Prostate gland (tissue), 2 donors: Measurements from ENCODE around the gene OR8U1.

Source experiments
- POLR2A ChIP-seq: fragments of 450-650 bp; IDR thresholded peaks from one replicate; pipeline ENCODE4 v1.6.1; 2016; ENCODE audit warnings: antibody characterized with exemption, mild to moderate bottlenecking
- TF ChIP-seq, protein P1 (sequence below), 4 experiments: fragments of 200-600 bp in 2 of 4; fragments of 450-650 bp in 2 of 4; sonication (generic) in 2 of 4; IDR thresholded peaks; 1 replicate in 3 of 4; 2 replicates in 1 of 4; pipeline ENCODE4 v1.5.1; 2016 to 2019; ENCODE audit warnings: antibody characterized with exemption in 4 of 4, mild to moderate bottlenecking in 2 of 4, moderate library complexity in 2 of 4

DNA sequence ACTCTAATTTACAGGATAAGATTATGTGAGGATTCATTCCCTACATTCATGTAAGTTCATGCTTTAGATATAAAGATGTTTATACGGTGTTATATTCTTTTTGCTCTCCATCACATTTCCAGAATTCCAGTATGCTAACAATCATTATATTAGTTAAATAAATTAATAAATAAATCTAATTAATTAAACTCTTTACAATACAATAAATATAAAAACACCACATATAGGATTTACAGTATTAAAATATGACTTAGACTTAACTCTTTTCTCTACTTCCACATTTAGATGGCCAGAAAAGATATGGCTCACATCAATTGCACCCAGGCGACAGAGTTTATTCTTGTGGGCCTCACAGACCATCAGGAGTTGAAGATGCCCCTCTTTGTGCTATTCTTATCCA lies at the start of gene OR8U1:
- TF ChIP-seq, protein P1, sequence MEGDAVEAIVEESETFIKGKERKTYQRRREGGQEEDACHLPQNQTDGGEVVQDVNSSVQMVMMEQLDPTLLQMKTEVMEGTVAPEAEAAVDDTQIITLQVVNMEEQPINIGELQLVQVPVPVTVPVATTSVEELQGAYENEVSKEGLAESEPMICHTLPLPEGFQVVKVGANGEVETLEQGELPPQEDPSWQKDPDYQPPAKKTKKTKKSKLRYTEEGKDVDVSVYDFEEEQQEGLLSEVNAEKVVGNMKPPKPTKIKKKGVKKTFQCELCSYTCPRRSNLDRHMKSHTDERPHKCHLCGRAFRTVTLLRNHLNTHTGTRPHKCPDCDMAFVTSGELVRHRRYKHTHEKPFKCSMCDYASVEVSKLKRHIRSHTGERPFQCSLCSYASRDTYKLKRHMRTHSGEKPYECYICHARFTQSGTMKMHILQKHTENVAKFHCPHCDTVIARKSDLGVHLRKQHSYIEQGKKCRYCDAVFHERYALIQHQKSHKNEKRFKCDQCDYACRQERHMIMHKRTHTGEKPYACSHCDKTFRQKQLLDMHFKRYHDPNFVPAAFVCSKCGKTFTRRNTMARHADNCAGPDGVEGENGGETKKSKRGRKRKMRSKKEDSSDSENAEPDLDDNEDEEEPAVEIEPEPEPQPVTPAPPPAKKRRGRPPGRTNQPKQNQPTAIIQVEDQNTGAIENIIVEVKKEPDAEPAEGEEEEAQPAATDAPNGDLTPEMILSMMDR (IDR thresholded peaks at IDR 0.05), result no peak
- TF ChIP-seq POLR2A, result no peak
